OCI-LY1 (cell line): ENCODE measurements around the gene ZSWIM1.

ENCODE experiments used
- EZH2 ChIP-seq: fragments of 200-600 bp; sonication (generic), shearing (Covaris generic); IDR thresholded peaks from 2 replicates; pipeline ENCODE4 v1.8.0; 2017; ENCODE audit warnings: borderline replicate concordance, mixed run types, mild to moderate bottlenecking, antibody characterized with exemption, low read length, moderate library complexity, mixed read lengths
- TF ChIP-seq, protein P1 (sequence below): fragments of 200-600 bp; sonication (generic), shearing (Covaris generic); IDR thresholded peaks from 2 replicates; pipeline ENCODE4 v1.5.1; 2017; ENCODE audit warnings: mild to moderate bottlenecking, antibody characterized with exemption, low read length, moderate library complexity, mixed read lengths

DNA sequence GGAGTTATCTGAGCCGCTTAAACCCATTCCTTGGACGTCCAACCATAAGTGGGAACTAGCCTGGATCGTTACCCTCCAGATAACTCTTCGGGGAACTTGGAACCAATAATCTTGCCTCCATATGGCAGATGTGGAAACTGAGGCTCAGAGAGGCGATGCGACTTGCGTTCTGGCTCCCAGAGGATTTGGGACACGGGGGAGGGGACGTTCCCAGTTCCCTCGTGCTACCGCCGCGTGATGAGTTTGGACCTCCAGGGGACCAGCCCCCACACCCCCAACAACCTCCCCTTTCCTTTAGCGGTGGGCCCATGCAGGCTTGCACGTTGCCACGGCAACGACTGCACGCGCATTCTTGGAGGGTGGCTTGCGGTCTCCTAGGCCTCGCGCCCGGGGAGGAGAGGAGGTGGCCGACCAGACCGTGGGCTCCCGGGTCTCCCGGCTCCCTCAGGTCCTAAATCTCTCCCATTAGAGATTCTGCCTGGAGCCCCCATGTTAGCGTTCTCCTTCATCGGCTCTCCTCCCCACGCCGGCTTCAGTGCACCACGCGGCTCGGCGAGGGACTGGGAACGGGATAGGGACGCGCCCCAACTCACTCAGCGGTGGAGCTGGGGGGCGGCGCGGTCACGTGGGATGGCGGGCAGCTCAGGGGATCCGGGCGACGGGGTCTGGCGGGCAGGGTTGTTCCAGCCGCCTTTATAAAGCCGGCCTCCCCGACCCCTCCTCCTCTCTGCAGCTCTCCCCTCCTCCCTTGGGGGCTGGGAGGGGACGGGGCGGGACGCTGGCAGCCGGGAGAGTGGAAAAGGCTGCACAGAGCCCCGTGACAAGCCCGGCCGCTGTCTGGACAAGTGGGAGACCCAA, 30.7 kb downstream of the ZSWIM1 start, which contains the start of gene PLTP:
- TF ChIP-seq EZH2: no peak
- TF ChIP-seq, protein P1, sequence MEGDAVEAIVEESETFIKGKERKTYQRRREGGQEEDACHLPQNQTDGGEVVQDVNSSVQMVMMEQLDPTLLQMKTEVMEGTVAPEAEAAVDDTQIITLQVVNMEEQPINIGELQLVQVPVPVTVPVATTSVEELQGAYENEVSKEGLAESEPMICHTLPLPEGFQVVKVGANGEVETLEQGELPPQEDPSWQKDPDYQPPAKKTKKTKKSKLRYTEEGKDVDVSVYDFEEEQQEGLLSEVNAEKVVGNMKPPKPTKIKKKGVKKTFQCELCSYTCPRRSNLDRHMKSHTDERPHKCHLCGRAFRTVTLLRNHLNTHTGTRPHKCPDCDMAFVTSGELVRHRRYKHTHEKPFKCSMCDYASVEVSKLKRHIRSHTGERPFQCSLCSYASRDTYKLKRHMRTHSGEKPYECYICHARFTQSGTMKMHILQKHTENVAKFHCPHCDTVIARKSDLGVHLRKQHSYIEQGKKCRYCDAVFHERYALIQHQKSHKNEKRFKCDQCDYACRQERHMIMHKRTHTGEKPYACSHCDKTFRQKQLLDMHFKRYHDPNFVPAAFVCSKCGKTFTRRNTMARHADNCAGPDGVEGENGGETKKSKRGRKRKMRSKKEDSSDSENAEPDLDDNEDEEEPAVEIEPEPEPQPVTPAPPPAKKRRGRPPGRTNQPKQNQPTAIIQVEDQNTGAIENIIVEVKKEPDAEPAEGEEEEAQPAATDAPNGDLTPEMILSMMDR: no peak
